CD14-positive monocyte (primary cell): ENCODE measurements around the gene STX1A. TPM values are rescaled to one million over a fixed set of nuclear protein-coding genes. Genes with fewer than 3 reads are reported as not detected.

Experiments
- DNase-seq, 3 donors: peaks; one replicate each; pipeline ENCODE4 v3.0.0-alpha.2; 2011 to 2022
- H2AFZ ChIP-seq: 2 replicates; pipeline ENCODE4 v1.6.0; 2012; ENCODE audit warnings: mild to moderate bottlenecking, low read depth, low read length, inconsistent platforms; ENCODE audit not compliant: insufficient read depth, poor library complexity, severe bottlenecking
- H3K27ac ChIP-seq, 2 donors: 1 replicate in 1 of 2; 2 replicates in 1 of 2; pipeline ENCODE4 v1.5.1; 2012 to 2013; ENCODE audit warnings: low read length in 2 of 2, control low read depth in 1 of 2, inconsistent platforms in 1 of 2, low read depth in 1 of 2, mild to moderate bottlenecking in 1 of 2
- H3K27me3 ChIP-seq, 2 donors: one replicate each; pipeline versions ENCODE4 v1.6.0 to v1.6.1; 2011 to 2013; ENCODE audit warnings: low read length in 2 of 2; ENCODE audit not compliant: control insufficient read depth in 2 of 2, insufficient read depth in 2 of 2
- H3K36me3 ChIP-seq, 2 donors: replicated peaks in 1 of 2; 1 replicate in 1 of 2; 2 replicates in 1 of 2; pipeline versions ENCODE4 v1.5.1 to v1.6.1; 2012 to 2013; ENCODE audit warnings: low read length in 2 of 2, control low read depth in 1 of 2, inconsistent platforms in 1 of 2, mild to moderate bottlenecking in 1 of 2; ENCODE audit not compliant: insufficient read depth in 2 of 2, control insufficient read depth in 1 of 2
- H3K4me1 ChIP-seq, 2 donors: 1 replicate in 1 of 2; 2 replicates in 1 of 2; pipeline versions ENCODE4 v1.5.1 to v1.6.1; 2012 to 2013; ENCODE audit warnings: low read length in 2 of 2, control low read depth in 1 of 2, inconsistent platforms in 1 of 2, mild to moderate bottlenecking in 1 of 2, moderate library complexity in 1 of 2; ENCODE audit not compliant: insufficient read depth in 2 of 2, control insufficient read depth in 1 of 2
- H3K4me2 ChIP-seq: replicated peaks from 2 replicates; pipeline ENCODE3; 2012; ENCODE audit warnings: low read length, moderate library complexity, mild to moderate bottlenecking; ENCODE audit not compliant: poor library complexity, severe bottlenecking; ENCODE audit errors: extremely low read depth
- H3K4me3 ChIP-seq, 3 experiments: fragments of 200-600 bp in 1 of 3; sonication (generic) in 1 of 3; replicated peaks in 1 of 3; 1 replicate in 2 of 3; 2 replicates in 1 of 3; pipeline ENCODE4 v1.5.1; 2011 to 2013; ENCODE audit warnings: low read length in 3 of 3, mild to moderate bottlenecking in 3 of 3, control low read depth in 2 of 3, low read depth in 2 of 3, inconsistent platforms in 1 of 3, moderate library complexity in 1 of 3
- H3K79me2 ChIP-seq: 2 replicates; pipeline ENCODE4 v1.6.0; 2012; ENCODE audit warnings: mild to moderate bottlenecking, control low read depth, inconsistent platforms, low read length, moderate library complexity; ENCODE audit not compliant: insufficient read depth
- H3K9ac ChIP-seq: 2 replicates; pipeline ENCODE4 v1.6.0; 2017; ENCODE audit warnings: low read length, mild to moderate bottlenecking; ENCODE audit not compliant: insufficient read depth, poor library complexity, severe bottlenecking
- H3K9me3 ChIP-seq, 2 donors: replicated peaks in 1 of 2; 1 replicate in 1 of 2; 2 replicates in 1 of 2; pipeline versions ENCODE4 v1.5.1 to v1.6.1; 2012 to 2013; ENCODE audit warnings: low read length in 2 of 2, control low read depth in 1 of 2; ENCODE audit not compliant: control insufficient read depth in 1 of 2, insufficient read depth in 1 of 2
- H4K20me1 ChIP-seq: 2 replicates; pipeline ENCODE4 v1.6.0; 2012; ENCODE audit warnings: mild to moderate bottlenecking, low read length, control low read depth, moderate library complexity; ENCODE audit not compliant: insufficient read depth
- H3K27ac Mint-ChIP-seq, 7 donors: one replicate each; pipeline ENCODE4 v1.8.0; 2020; ENCODE audit warnings: mild to moderate bottlenecking in 7 of 7, mixed read lengths in 7 of 7, moderate library complexity in 6 of 7, inconsistent platforms in 2 of 7
- H3K27me3 Mint-ChIP-seq, 3 donors: one replicate each; pipeline ENCODE4 v1.8.0; 2021 to 2022; ENCODE audit warnings: low read depth in 3 of 3, mild to moderate bottlenecking in 3 of 3, mixed read lengths in 3 of 3, moderate library complexity in 3 of 3, inconsistent platforms in 1 of 3
- H3K36me3 Mint-ChIP-seq, 2 donors: one replicate each; pipeline ENCODE4 v1.8.0; 2020; ENCODE audit warnings: mixed read lengths in 2 of 2, inconsistent platforms in 1 of 2, mild to moderate bottlenecking in 1 of 2
- H3K4me1 Mint-ChIP-seq: one replicate; pipeline ENCODE4 v1.8.0; 2020; ENCODE audit warnings: mild to moderate bottlenecking, mixed read lengths
- H3K4me3 Mint-ChIP-seq, 2 donors: one replicate each; pipeline ENCODE4 v1.8.0; 2020; ENCODE audit warnings: mild to moderate bottlenecking in 2 of 2, mixed read lengths in 2 of 2, moderate library complexity in 1 of 2
- H3K9me3 Mint-ChIP-seq, 7 donors: one replicate each; pipeline ENCODE4 v1.8.0; 2020 to 2022; ENCODE audit warnings: mixed read lengths in 7 of 7, mild to moderate bottlenecking in 6 of 7, moderate library complexity in 6 of 7, inconsistent platforms in 2 of 7
- CTCF ChIP-seq: fragments of 200-600 bp; IDR thresholded peaks from one replicate; pipeline ENCODE4 v1.8.0; 2022; ENCODE audit warnings: antibody characterized with exemption, mild to moderate bottlenecking
- WGBS: methylation state at CpG from one replicate; pipeline ENCODE4 v1.1.5; 2013; ENCODE audit warnings: missing lambda C conversion rate; ENCODE audit not compliant: insufficient coverage; 5-methylcytosine and 5-hydroxymethylcytosine counted together
- intact Hi-C, 2 donors: fragments of 100-400 bp; cut with micrococcal nuclease; formaldehyde crosslinking; loops; one replicate each; pipeline versions ENCODE4 v1.15.0 to v1.15.1; 2023
- polyA plus RNA-seq, 3 donors: library from polyadenylated mRNA; depleted of rRNA in 1 of 3; unstranded in 2 of 3; stranded (reverse) in 1 of 3; fragments of 300-500 nt in 2 of 3; fragments of >200 nt in 1 of 3; fragmentation: Illumina TruSeq in 2 of 3; gene quantifications; 1 replicate in 2 of 3; 2 replicates in 1 of 3; pipeline ENCODE4 v1.2.3, GENCODE V29; 2012 to 2021

STX1A gene
- polyA plus RNA-seq, 3 donors = 0.27 to 2.7 (median 0.37) TPM

- Mint-ChIP-seq H3K9me3 (peaks cover 0 to 20% (median 7%) of the 10 kb centered on the region in 7 donors), H3K4me3 (peak overlapping the region in 1 of 2 donors; percentile 75), H3K27ac (no peak overlapping the region), H3K36me3 (peaks cover 0 to 2% of the 10 kb centered on the region in 2 donors), H3K4me1 (peaks cover 12% of the 10 kb centered on the region), H3K27me3 (peaks cover 62 to 88% (median 74%) of the 10 kb centered on the region in 3 donors)
- peaks cover 3 to 4% of the 10 kb centered on the region in 2 donors for H3K9me3 ChIP-seq
- intact Hi-C loops = loop anchor here (5.0 to 10.0 kb wide), 3 partner anchors 53 to 144 kb away; partner anchors contain the start of gene BAZ1B (in 1 of the 2)
- H4K20me1 ChIP-seq = no peaks in the 10 kb centered on the region
- peaks cover 25 to 73% of the 10 kb centered on the region in 2 donors for H3K27me3 ChIP-seq
- no peak for DNase-seq
- H3K4me3 ChIP-seq = no peak overlapping the region
- H3K79me2 ChIP-seq = no peaks in the 10 kb centered on the region
- H3K27ac ChIP-seq = no peak overlapping the region
- H2AFZ ChIP-seq = no peak overlapping the region
- TF ChIP-seq CTCF = no peak
- 61% methylated on average over 19 of the region's 19 CpGs for WGBS
- peaks cover 9 to 13% of the 10 kb centered on the region in 2 donors for H3K4me1 ChIP-seq
- H3K36me3 ChIP-seq = no peaks in the 10 kb centered on the region
- no peak overlapping the region for H3K4me2 ChIP-seq
- H3K9ac ChIP-seq = no peak overlapping the region
These were observed 50.2 kb downstream of the STX1A start for GRCh38 chr7:73669288-73669701.

GRCh38 chr7:73668886-73669230 lies 50.6 kb downstream of the STX1A start:
- Histone ChIP-seq H3K27me3 (peaks cover 25 to 74% of the 10 kb centered on the region in 2 donors), H3K9me3 (peaks cover 3 to 4% of the 10 kb centered on the region in 2 donors), H3K9ac (no peak overlapping the region), H2AFZ (peak overlapping the region; percentile 31), H3K36me3 (no peaks in the 10 kb centered on the region), H3K4me1 (peaks cover 9 to 13% of the 10 kb centered on the region in 2 donors), H4K20me1 (no peaks in the 10 kb centered on the region), H3K4me2 (peak overlapping the region; percentile 72), H3K27ac (no peak overlapping the region), H3K79me2 (no peaks in the 10 kb centered on the region), H3K4me3 (no peak overlapping the region)
- Mint-ChIP-seq H3K27me3 (peaks cover 65 to 91% (median 76%) of the 10 kb centered on the region in 3 donors), H3K4me3 (peak overlapping the region; percentile 69 to 75), H3K27ac (no peak overlapping the region), H3K9me3 (peaks cover 0 to 20% (median 7%) of the 10 kb centered on the region in 7 donors), H3K4me1 (peaks cover 12% of the 10 kb centered on the region), H3K36me3 (peaks cover 0 to 2% of the 10 kb centered on the region in 2 donors)
- DNase-seq = no peak
- 17% methylated on average over 2 of the region's 5 CpGs for WGBS
- no peak for TF ChIP-seq CTCF
- intact Hi-C loops = loop anchor here (5.0 to 10.0 kb wide), 3 partner anchors 53 to 144 kb away; partner anchors contain the start of gene BAZ1B (in 1 of the 2)
